H1 (cell line): Measurements from ENCODE around the gene TMEM204. TPM values are rescaled to one million over a fixed set of nuclear protein-coding genes. Genes with fewer than 3 reads are reported as not detected.

Experiments used
- CTCF ChIA-PET: fragments of 300-600 bp; sonication (Branson Sonifier 250); formaldehyde crosslinking; loops from one replicate; lab custom pipeline; 2021; ENCODE audit not compliant: partially characterized antibody; lab: Charles Lee
- POLR2A ChIA-PET: fragments of 300-600 bp; sonication (Branson Sonifier 250); formaldehyde crosslinking; loops from one replicate; lab custom pipeline; 2021; ENCODE audit warnings: inconsistent platforms; ENCODE audit not compliant: partially characterized antibody; lab: Charles Lee
- DNase-seq, 2 experiments: peaks; one replicate each; pipeline versions ENCODE4 v3.0.0 to v3.0.0-alpha.2; 2010 to 2022; ENCODE audit warnings: low spot score in 2 of 2, low read depth in 1 of 2, mixed read lengths in 1 of 2
- FAIRE-seq: peaks from 2 replicates; lab custom pipeline; 2011; peaks lifted over from hg19 to GRCh38; lab: Jason Lieb, UNC
- H2AFZ ChIP-seq: 2 replicates; pipeline ENCODE4 v1.8.1; 2012; ENCODE audit warnings: low read length, inconsistent platforms
- H2AK5ac ChIP-seq: 2 replicates; pipeline ENCODE4 v1.6.1; 2013; ENCODE audit warnings: low read depth, low read length
- H2BK120ac ChIP-seq: replicated peaks from 2 replicates; pipeline ENCODE3; 2013; ENCODE audit warnings: low read depth, low read length, inconsistent platforms
- H2BK12ac ChIP-seq: 2 replicates; pipeline ENCODE4 v1.6.1; 2013; ENCODE audit warnings: low read depth, low read length
- H2BK15ac ChIP-seq: 2 replicates; pipeline ENCODE4 v1.6.1; 2013; ENCODE audit warnings: low read length
- H2BK20ac ChIP-seq: 2 replicates; pipeline ENCODE4 v1.6.1; 2013; ENCODE audit warnings: low read length
- H2BK5ac ChIP-seq: 2 replicates; pipeline ENCODE4 v1.6.1; 2013; ENCODE audit warnings: low read depth, low read length
- H3K14ac ChIP-seq: 2 replicates; pipeline ENCODE4 v1.6.1; 2013; ENCODE audit warnings: inconsistent platforms; ENCODE audit not compliant: insufficient read length
- H3K18ac ChIP-seq: 2 replicates; pipeline ENCODE4 v1.6.1; 2013; ENCODE audit warnings: low read length; ENCODE audit errors: extremely low read depth
- H3K23ac ChIP-seq: 2 replicates; pipeline ENCODE4 v1.6.1; 2013; ENCODE audit warnings: inconsistent platforms; ENCODE audit not compliant: insufficient read length
- H3K23me2 ChIP-seq: 2 replicates; pipeline ENCODE4 v1.6.1; 2013; ENCODE audit warnings: low read depth, low read length
- H3K27ac ChIP-seq: 2 replicates; pipeline ENCODE4 v1.6.1; 2011; ENCODE audit warnings: low read depth, low read length, inconsistent platforms
- H3K27me3 ChIP-seq, 4 experiments: replicated peaks in 1 of 4; 1 replicate in 1 of 4; 2 replicates in 3 of 4; pipeline versions ENCODE4 v1.6.1 to v1.8.1; 2011 to 2013; ENCODE audit warnings: low read length in 3 of 4, mild to moderate bottlenecking in 3 of 4, inconsistent platforms in 2 of 4, mixed read lengths in 2 of 4, moderate library complexity in 1 of 4; ENCODE audit not compliant: control insufficient read depth in 3 of 4, insufficient read depth in 3 of 4; ENCODE audit errors: extremely low read depth in 1 of 4
- H3K36me3 ChIP-seq, 4 experiments: 2 replicates each; pipeline versions ENCODE4 v1.6.1 to v1.8.1; 2011 to 2013; ENCODE audit warnings: mild to moderate bottlenecking in 4 of 4, low read length in 3 of 4, moderate library complexity in 2 of 4, control low read depth in 1 of 4, inconsistent platforms in 1 of 4; ENCODE audit not compliant: insufficient read depth in 4 of 4, control insufficient read depth in 2 of 4
- H3K4ac ChIP-seq: replicated peaks from 2 replicates; pipeline ENCODE3; 2013; ENCODE audit warnings: low read length, low read depth, mixed read lengths, inconsistent platforms; ENCODE audit not compliant: insufficient read length
- H3K4me1 ChIP-seq, 4 experiments: replicated peaks in 1 of 4; 1 replicate in 1 of 4; 2 replicates in 3 of 4; pipeline versions ENCODE4 v1.6.1 to v1.8.1; 2011 to 2013; ENCODE audit warnings: low read length in 3 of 4, inconsistent platforms in 2 of 4, mixed read lengths in 1 of 4; ENCODE audit not compliant: insufficient read depth in 4 of 4, control insufficient read depth in 3 of 4
- H3K4me2 ChIP-seq, 2 experiments: 2 replicates each; pipeline versions ENCODE4 v1.6.1 to v1.8.1; 2011 to 2013; ENCODE audit warnings: low read depth in 2 of 2, low read length in 2 of 2, control low read depth in 1 of 2, inconsistent platforms in 1 of 2, mild to moderate bottlenecking in 1 of 2; ENCODE audit not compliant: insufficient read depth in 1 of 2
- H3K4me3 ChIP-seq, 4 experiments: fragments of 200-600, 300-600 bp in 1 of 4; sonication (generic), shearing (Covaris generic), sonication (Bioruptor Twin) in 1 of 4; 2 replicates each; pipeline versions ENCODE4 v1.5.1 to v1.8.1; 2011 to 2016; ENCODE audit warnings: low read length in 4 of 4, low read depth in 3 of 4, control low read depth in 2 of 4, inconsistent platforms in 2 of 4, mild to moderate bottlenecking in 2 of 4, mixed read lengths in 1 of 4, moderate library complexity in 1 of 4; ENCODE audit not compliant: insufficient read depth in 2 of 4; ENCODE audit errors: extremely low read depth in 1 of 4
- H3K56ac ChIP-seq: replicated peaks from 2 replicates; pipeline ENCODE3; 2013; ENCODE audit warnings: low read depth, mild to moderate bottlenecking, mixed read lengths, low read length, inconsistent platforms; ENCODE audit not compliant: insufficient read length
- H3K79me1 ChIP-seq: 2 replicates; pipeline ENCODE4 v1.6.1; 2013; ENCODE audit warnings: low read depth, low read length, control low read depth
- H3K79me2 ChIP-seq, 2 experiments: 2 replicates each; pipeline versions ENCODE4 v1.6.1 to v1.8.1; 2012 to 2013; ENCODE audit warnings: low read length in 2 of 2, mild to moderate bottlenecking in 2 of 2, inconsistent platforms in 1 of 2; ENCODE audit not compliant: insufficient read depth in 2 of 2, control insufficient read depth in 1 of 2
- H3K9ac ChIP-seq, 4 experiments: replicated peaks in 1 of 4; 1 replicate in 1 of 4; 2 replicates in 3 of 4; pipeline versions ENCODE4 v1.6.1 to v1.8.1; 2011 to 2013; ENCODE audit warnings: low read depth in 3 of 4, low read length in 3 of 4, control low read depth in 2 of 4, mild to moderate bottlenecking in 2 of 4, moderate library complexity in 2 of 4, inconsistent platforms in 1 of 4; ENCODE audit errors: extremely low read depth in 1 of 4
- H3K9me3 ChIP-seq, 2 experiments: 2 replicates each; pipeline versions ENCODE4 v1.6.1 to v1.8.1; 2012 to 2013; ENCODE audit warnings: mild to moderate bottlenecking in 2 of 2, moderate library complexity in 2 of 2, control low read depth in 1 of 2, inconsistent platforms in 1 of 2, low read depth in 1 of 2, low read length in 1 of 2, mixed read lengths in 1 of 2; ENCODE audit not compliant: insufficient read depth in 2 of 2
- H4K20me1 ChIP-seq, 2 experiments: replicated peaks in 1 of 2; 2 replicates each; pipeline versions ENCODE3 to v1.8.1; 2011 to 2013; ENCODE audit warnings: inconsistent platforms in 2 of 2, low read length in 2 of 2, mild to moderate bottlenecking in 1 of 2; ENCODE audit not compliant: insufficient read depth in 2 of 2, control insufficient read depth in 1 of 2
- H4K5ac ChIP-seq: 2 replicates; pipeline ENCODE4 v1.6.1; 2013; ENCODE audit warnings: low read length, low read depth, mixed read lengths, inconsistent platforms; ENCODE audit not compliant: insufficient read length
- H4K8ac ChIP-seq: 2 replicates; pipeline ENCODE4 v1.8.0; 2013; ENCODE audit warnings: mild to moderate bottlenecking, moderate library complexity, low read length, inconsistent platforms; ENCODE audit not compliant: insufficient read depth; ENCODE audit errors: extremely low read depth
- H4K91ac ChIP-seq: replicated peaks from 2 replicates; pipeline ENCODE3; 2013; ENCODE audit warnings: low read length, mixed read lengths, inconsistent platforms; ENCODE audit not compliant: insufficient read length
- BCL11A ChIP-seq, 2 experiments: IDR thresholded peaks; one replicate each; pipeline ENCODE4 v1.6.1; 2011; ENCODE audit warnings: low read depth in 2 of 2, low read length in 2 of 2, mild to moderate bottlenecking in 2 of 2
- EP300 ChIP-seq, 2 experiments: IDR thresholded peaks; 1 replicate in 1 of 2; 2 replicates in 1 of 2; pipeline ENCODE4 v1.6.1; 2011 to 2012; ENCODE audit warnings: low read depth in 2 of 2, low read length in 2 of 2, mild to moderate bottlenecking in 2 of 2, borderline replicate concordance in 1 of 2, inconsistent platforms in 1 of 2, moderate library complexity in 1 of 2
- FOSL1 ChIP-seq: IDR thresholded peaks from 2 replicates; pipeline ENCODE4 v1.6.1; 2011; ENCODE audit warnings: mild to moderate bottlenecking, low read depth, low read length, moderate library complexity; ENCODE audit not compliant: insufficient read depth
- GTF2F1 ChIP-seq: IDR thresholded peaks from 2 replicates; pipeline ENCODE4 v1.6.1; 2012; ENCODE audit warnings: low read depth, low read length, improper control_type of control experiment, borderline replicate concordance
- KDM4A ChIP-seq: IDR thresholded peaks from one replicate; pipeline ENCODE4 v1.7.1; 2012; ENCODE audit warnings: low read depth, mild to moderate bottlenecking, moderate library complexity, low read length, inconsistent platforms; ENCODE audit not compliant: severe bottlenecking
- NANOG ChIP-seq: IDR thresholded peaks from 2 replicates; pipeline ENCODE4 v1.6.1; 2011; ENCODE audit warnings: low read length, low read depth, mild to moderate bottlenecking, inconsistent platforms; ENCODE audit not compliant: insufficient read depth, poor library complexity, severe bottlenecking
- RXRA ChIP-seq: IDR thresholded peaks from 2 replicates; pipeline ENCODE4 v1.6.1; 2011; ENCODE audit warnings: low read depth, mild to moderate bottlenecking, low read length, moderate library complexity; ENCODE audit not compliant: insufficient read depth
- SUZ12 ChIP-seq: fragments of 200-600 bp; sonication (generic); IDR thresholded peaks from 2 replicates; pipeline ENCODE4 v1.6.1; 2012; ENCODE audit warnings: mild to moderate bottlenecking, inconsistent platforms, low read length, moderate library complexity, mixed read lengths
- TAF1 ChIP-seq: IDR thresholded peaks from 2 replicates; pipeline ENCODE4 v1.6.1; 2011; ENCODE audit warnings: mild to moderate bottlenecking, low read depth, low read length
- TAF7 ChIP-seq: optimal IDR thresholded peaks from 2 replicates; pipeline ENCODE3; 2011; ENCODE audit warnings: low read depth, mild to moderate bottlenecking, inconsistent platforms, low read length, moderate library complexity, borderline replicate concordance
- TBP ChIP-seq: IDR thresholded peaks from 2 replicates; pipeline ENCODE4 v1.6.1; 2011; ENCODE audit warnings: low read depth, low read length, improper control_type of control experiment
- WGBS, 2 experiments: shearing (Covaris generic) in 1 of 2; methylation state at CpG; one replicate each; pipeline versions ENCODE4 v1.1.6 to v1.1.7; 2013 to 2015; ENCODE audit warnings: low lambda C conversion rate in 2 of 2, mixed read lengths in 2 of 2, inconsistent platforms in 1 of 2, low coverage in 1 of 2, missing lambda C conversion rate in 1 of 2; ENCODE audit not compliant: insufficient replicate concordance in 2 of 2, insufficient coverage in 1 of 2, insufficient read length in 1 of 2; ENCODE audit errors: extremely low coverage in 1 of 2, missing lambda C conversion rate in 1 of 2; 5-methylcytosine and 5-hydroxymethylcytosine counted together
- polyA plus RNA-seq, 7 experiments: library from polyadenylated mRNA; depleted of rRNA in 3 of 7; stranded (reverse) in 5 of 7; unstranded in 2 of 7; fragments of >200 nt in 5 of 7; fragments of 200-250 nt in 2 of 7; gene quantifications; 1 replicate in 5 of 7; 2 replicates in 1 of 7; 4 replicates in 1 of 7; pipeline versions ENCODE4 v1.2.1 to v1.2.3, GENCODE V29; 2011 to 2013; ENCODE audit warnings: missing spikeins in 2 of 7, mixed read lengths in 2 of 7
- total RNA-seq: library from RNA; stranded (reverse); fragmentation: NEBNext Ultra II Directional; extraction: Animal tissue kit (Norgen Biotek cat#: 25700); gene quantifications from 2 replicates; pipeline ENCODE4 v1.2.1, GENCODE V29; 2021
- TF ChIP-seq, protein P1 (sequence below): IDR thresholded peaks from 2 replicates; pipeline ENCODE4 v1.6.1; 2012; ENCODE audit warnings: inconsistent platforms
- TF ChIP-seq, protein P2 (sequence below): IDR thresholded peaks from 2 replicates; pipeline ENCODE4 v1.6.1; 2011; ENCODE audit warnings: low read depth, mild to moderate bottlenecking, low read length; ENCODE audit not compliant: insufficient read depth

Gene TMEM204
- total and polyA plus RNA-seq, 2 of the 8 experiments (the other 6 are each of a cell fraction or from before 2014, with no cell fraction given) = not detected

DNA sequence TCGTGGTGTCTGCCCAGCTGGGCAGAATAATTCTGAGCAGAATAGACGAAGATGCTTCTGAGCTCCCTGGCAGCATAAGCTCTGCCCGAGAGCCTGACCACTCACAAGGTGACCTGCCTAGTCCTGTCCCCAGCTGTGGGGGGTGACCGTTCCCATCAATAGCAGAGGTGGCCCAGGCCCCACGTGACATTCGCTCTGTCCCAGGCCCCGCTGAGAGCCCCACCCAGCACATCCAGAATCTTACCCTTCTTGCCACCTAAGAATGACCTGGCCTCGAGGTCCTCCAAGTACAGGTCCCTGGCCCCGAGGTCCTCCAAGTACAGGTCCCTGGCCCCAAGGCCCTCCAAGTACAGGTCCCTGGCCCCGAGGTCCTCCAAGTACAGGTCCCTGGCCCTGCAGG lies 695 bp upstream of the TMEM204 start:
- Histone ChIP-seq H3K4me2 (no peak overlapping the region), H2BK5ac (no peak overlapping the region), H2BK120ac (no peak overlapping the region), H3K23ac (no peak overlapping the region), H3K27ac (no peak overlapping the region), H4K5ac (no peak overlapping the region), H3K36me3 (no peaks in the 10 kb centered on the region; a peak in 2 of 8 replicates), H4K20me1 (peaks cover 4 to 9% of the 10 kb centered on the region in 2 experiments), H2AFZ (no peak overlapping the region), H3K4ac (no peak overlapping the region), H2AK5ac (no peak overlapping the region), H3K79me2 (no peaks in the 10 kb centered on the region), H4K91ac (no peak overlapping the region), H3K27me3 (no peaks in the 10 kb centered on the region), H2BK12ac (no peak overlapping the region), H2BK20ac (no peak overlapping the region), H3K18ac (no peak overlapping the region), H4K8ac (no peak overlapping the region), H3K9ac (no peak overlapping the region), H3K4me3 (no peak overlapping the region), H2BK15ac (no peak overlapping the region), H3K9me3 (no peaks in the 10 kb centered on the region), H3K23me2 (no peaks in the 10 kb centered on the region), H3K4me1 (no peaks in the 10 kb centered on the region; a peak in 1 of 7 replicates), H3K56ac (no peak overlapping the region), H3K14ac (no peak overlapping the region), H3K79me1 (no peaks in the 10 kb centered on the region)
- 90% methylated on average over 5 of the region's 10 CpGs; no CpG with 5 or more reads in 1 of the 2 experiments for WGBS, 2 experiments
- DNase-seq = no peak
- ChIA-PET POLR2A (interaction anchor here (1.3 kb wide), 1 partner anchor 27 kb away, joined by 3 read pairs; no protein-coding TSS in a partner anchor), CTCF (interaction anchor here (0.5 kb wide), 1 partner anchor 172 kb away, joined by 3 read pairs; no protein-coding TSS in a partner anchor)
- FAIRE-seq = no peak
- no peak for TF ChIP-seq KDM4A
- TF ChIP-seq TAF7 = no peak
- TF ChIP-seq GTF2F1 = no peak
- TF ChIP-seq TBP = no peak
- no peak for TF ChIP-seq SUZ12
- no peak for TF ChIP-seq FOSL1
- TF ChIP-seq, protein P1, sequence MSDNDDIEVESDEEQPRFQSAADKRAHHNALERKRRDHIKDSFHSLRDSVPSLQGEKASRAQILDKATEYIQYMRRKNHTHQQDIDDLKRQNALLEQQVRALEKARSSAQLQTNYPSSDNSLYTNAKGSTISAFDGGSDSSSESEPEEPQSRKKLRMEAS = no peak
- TF ChIP-seq NANOG = no peak
- no peak for TF ChIP-seq TAF1
- no peak for TF ChIP-seq RXRA
- no peak for TF ChIP-seq EP300 (IDR thresholded peaks at IDR 0.05; ENCODE audit: borderline replicate concordance in 1 of 2, low read depth in 2 of 2, low read length in 2 of 2)
- TF ChIP-seq, protein P2, sequence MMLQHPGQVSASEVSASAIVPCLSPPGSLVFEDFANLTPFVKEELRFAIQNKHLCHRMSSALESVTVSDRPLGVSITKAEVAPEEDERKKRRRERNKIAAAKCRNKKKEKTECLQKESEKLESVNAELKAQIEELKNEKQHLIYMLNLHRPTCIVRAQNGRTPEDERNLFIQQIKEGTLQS = no peak
- no peak for TF ChIP-seq BCL11A (IDR thresholded peaks at IDR 0.05; ENCODE audit: low read depth in 2 of 2, low read length in 2 of 2)
